Kidney (tissue), 14 donors: Measurements from ENCODE around the gene ACKR3. TPM values are rescaled to one million over a fixed set of nuclear protein-coding genes. Genes with fewer than 3 reads are reported as not detected.

Source experiments
- DNase-seq, 5 donors: peaks; one replicate each; pipeline ENCODE4 v3.0.0-alpha.2; 2013 to 2020
- FAIRE-seq: peaks from 2 replicates; lab custom pipeline; 2012; peaks lifted over from hg19 to GRCh38; lab: Jason Lieb, UNC
- H3K27ac ChIP-seq, 2 donors: one replicate each; pipeline ENCODE4 v1.7.0; 2013; ENCODE audit warnings: low read depth in 2 of 2, low read length in 2 of 2, inconsistent platforms in 1 of 2
- H3K27me3 ChIP-seq: one replicate; pipeline ENCODE4 v1.7.1; 2013; ENCODE audit warnings: low read length, inconsistent platforms; ENCODE audit not compliant: control insufficient read depth, insufficient read depth
- H3K36me3 ChIP-seq, 3 donors: one replicate each; pipeline versions ENCODE4 v1.7.0 to v1.7.1; 2013; ENCODE audit warnings: low read length in 3 of 3, control low read depth in 1 of 3, inconsistent platforms in 1 of 3; ENCODE audit not compliant: insufficient read depth in 3 of 3, control insufficient read depth in 2 of 3
- H3K4me1 ChIP-seq, 3 donors: one replicate each; pipeline versions ENCODE4 v1.7.0 to v1.7.1; 2013; ENCODE audit warnings: low read length in 3 of 3, inconsistent platforms in 1 of 3, low read depth in 1 of 3; ENCODE audit not compliant: control insufficient read depth in 2 of 3, insufficient read depth in 2 of 3
- H3K4me3 ChIP-seq, 3 donors: one replicate each; pipeline versions ENCODE4 v1.7.0 to v1.8.1; 2013; ENCODE audit warnings: low read length in 3 of 3, control low read depth in 1 of 3, inconsistent platforms in 1 of 3
- H3K9ac ChIP-seq, 3 donors: one replicate each; pipeline versions ENCODE4 v1.7.0 to v1.7.1; 2013; ENCODE audit warnings: low read length in 3 of 3, control low read depth in 1 of 3, inconsistent platforms in 1 of 3
- H3K9me3 ChIP-seq, 3 donors: one replicate each; pipeline versions ENCODE4 v1.7.0 to v1.7.1; 2013; ENCODE audit warnings: low read length in 3 of 3, control low read depth in 1 of 3, inconsistent platforms in 1 of 3; ENCODE audit not compliant: control insufficient read depth in 2 of 3, insufficient read depth in 1 of 3
- CTCF ChIP-seq: IDR thresholded peaks from 3 replicates; pipeline ENCODE4 v1.5.1; 2012; ENCODE audit warnings: mild to moderate bottlenecking, moderate library complexity, borderline replicate concordance; ENCODE audit not compliant: insufficient read depth; ENCODE audit errors: extremely low read depth
- intact Hi-C: fragments of 100-400 bp; cut with DNase I; formaldehyde crosslinking; loops from one replicate; pipeline ENCODE4 v1.11.1; 2022
- polyA plus RNA-seq: library from polyadenylated mRNA; stranded (reverse); fragments of 350-450 nt; fragmentation: Illumina TruSeq; extraction: RNeasy Lipid Tissue Mini Kit (QIAGEN cat#74804); gene quantifications from one replicate; pipeline ENCODE4 v1.2.3, GENCODE V29; 2014; ENCODE audit warnings: low read depth, low replicate concordance; ENCODE audit not compliant: insufficient read depth
- total RNA-seq: library from RNA; stranded (reverse); fragmentation: NEBNext Ultra II Directional; extraction: Animal tissue kit (Norgen Biotek cat#: 25700); gene quantifications from one replicate; pipeline ENCODE4 v1.2.1, GENCODE V29; 2021
- donor health status: control.
- donor health status: control.
- donor health status: control.
- donor health status: control.
- donor health status: control.
- donor health status: DM: yes; HTN: yes; CAD: no.
- donor health status: Normal renal cell carcinoma (clear cell type).

ACKR3 gene
- total and polyA plus RNA-seq, 2 donors from 2014 or later, result 6.9 to 8.7 TPM

- no peak for FAIRE-seq
Measured at GRCh38 chr2:236587861-236588815, 18.5 kb downstream of the ACKR3 start.

GRCh38 chr2:236588932-236589592 lies 19.4 kb downstream of the ACKR3 start:
- DNase-seq (no peak), FAIRE-seq (no peak)
- no peak for TF ChIP-seq CTCF
- H3K36me3 ChIP-seq, result no peaks in the 10 kb centered on the region
- intact Hi-C loops, result no loop called here
- no peak overlapping the region for H3K4me3 ChIP-seq
- no peaks in the 10 kb centered on the region for H3K27me3 ChIP-seq
- H3K4me1 ChIP-seq, result no peaks in the 10 kb centered on the region
- H3K27ac ChIP-seq, result no peak overlapping the region
- no peaks in the 10 kb centered on the region for H3K9me3 ChIP-seq
- no peak overlapping the region for H3K9ac ChIP-seq

More at GRCh38 chr2:236587861-236588815, 18.5 kb downstream of the ACKR3 start:
- no peaks in the 10 kb centered on the region for H3K4me1 ChIP-seq
- no peak for DNase-seq
- no peaks in the 10 kb centered on the region for H3K36me3 ChIP-seq
- no peaks in the 10 kb centered on the region for H3K9me3 ChIP-seq
- no peak overlapping the region for H3K4me3 ChIP-seq
- no peak overlapping the region for H3K9ac ChIP-seq
- no peak overlapping the region for H3K27ac ChIP-seq
- intact Hi-C loops, result no loop called here
- no peak for TF ChIP-seq CTCF
- H3K27me3 ChIP-seq, result no peaks in the 10 kb centered on the region

GRCh38 chr2:236590846-236591245 lies 21.2 kb downstream of the ACKR3 start:
- Histone ChIP-seq H3K9me3 (no peaks in the 10 kb centered on the region), H3K9ac (no peak overlapping the region), H3K27me3 (no peaks in the 10 kb centered on the region), H3K27ac (no peak overlapping the region), H3K36me3 (no peaks in the 10 kb centered on the region), H3K4me1 (no peaks in the 10 kb centered on the region), H3K4me3 (no peak overlapping the region)
- TF ChIP-seq CTCF, result no peak
- no peak for DNase-seq
- FAIRE-seq, result no peak
- intact Hi-C loops, result no loop called here
